Amniotic stem cell (primary cell): ENCODE measurements around the gene IMPDH1.

Source experiments
- DNase-seq: peaks from one replicate; lab custom pipeline; 2025; lab: John Stamatoyannopoulos, UW

Gene IMPDH1

GRCh38 chr7:128387216-128388144 is 22.3 kb downstream of the IMPDH1 start:
- no peak for DNase-seq

- DNase-seq = no peak
Measured at GRCh38 chr7:128385988-128386925, 23.5 kb downstream of the IMPDH1 start.

- DNase-seq = no peak
Measured at GRCh38 chr7:128384726-128385125, 25.1 kb downstream of the IMPDH1 start.

DNA sequence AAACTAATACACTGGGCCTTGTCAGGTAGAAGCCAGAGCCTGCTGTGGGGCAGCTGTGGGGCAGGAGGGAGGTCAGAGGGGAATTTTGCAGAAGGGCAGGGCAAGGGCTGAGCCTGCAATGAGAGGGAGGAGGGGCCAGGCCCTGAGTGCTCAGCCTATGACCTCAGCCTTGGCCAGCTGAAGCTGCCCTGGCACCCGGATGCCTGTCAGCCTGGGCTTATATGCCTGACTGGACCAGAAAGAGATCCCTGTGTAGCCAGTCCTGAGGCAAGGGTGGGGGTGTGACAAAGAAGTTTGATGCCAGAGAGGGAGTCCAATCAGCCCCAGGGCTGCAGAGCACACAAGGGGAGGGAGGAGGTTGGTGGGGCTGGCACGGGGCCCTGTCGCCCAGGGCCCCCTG is 26.0 kb downstream of the IMPDH1 start:
- DNase-seq = no peak

DNA sequence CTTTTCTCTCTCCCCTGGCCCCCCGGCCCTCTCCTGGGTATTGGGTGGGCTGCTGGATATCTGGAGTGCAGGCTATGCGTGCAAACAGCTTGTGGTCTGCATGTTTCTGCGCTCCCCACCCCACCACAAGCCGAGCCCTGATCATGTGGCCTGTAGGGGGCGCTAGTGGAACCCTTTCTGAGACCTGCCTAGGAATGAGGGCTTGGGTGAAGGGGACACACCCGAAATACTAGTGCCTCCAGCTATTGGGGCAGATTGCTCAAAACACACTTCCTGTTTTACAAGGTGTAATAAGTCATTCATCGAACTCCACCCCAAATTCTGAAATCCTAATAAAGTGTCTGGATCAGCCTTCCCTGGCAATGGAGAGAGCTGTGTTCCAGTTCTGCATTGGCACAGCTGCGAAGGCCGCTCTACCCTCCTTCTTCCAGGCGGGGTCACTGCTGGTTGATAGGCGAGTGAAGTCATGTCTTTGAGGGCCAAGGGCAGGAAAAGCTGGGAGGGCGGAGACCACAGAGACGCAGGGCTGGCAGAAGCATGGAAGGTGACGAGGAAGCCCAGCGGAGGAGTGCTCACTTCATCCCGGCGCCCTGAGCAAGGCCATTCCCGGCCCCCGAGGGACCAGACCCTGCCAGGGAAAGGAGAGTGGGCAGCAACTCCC is 28.5 kb downstream of the IMPDH1 start:
- DNase-seq = no peak

DNA sequence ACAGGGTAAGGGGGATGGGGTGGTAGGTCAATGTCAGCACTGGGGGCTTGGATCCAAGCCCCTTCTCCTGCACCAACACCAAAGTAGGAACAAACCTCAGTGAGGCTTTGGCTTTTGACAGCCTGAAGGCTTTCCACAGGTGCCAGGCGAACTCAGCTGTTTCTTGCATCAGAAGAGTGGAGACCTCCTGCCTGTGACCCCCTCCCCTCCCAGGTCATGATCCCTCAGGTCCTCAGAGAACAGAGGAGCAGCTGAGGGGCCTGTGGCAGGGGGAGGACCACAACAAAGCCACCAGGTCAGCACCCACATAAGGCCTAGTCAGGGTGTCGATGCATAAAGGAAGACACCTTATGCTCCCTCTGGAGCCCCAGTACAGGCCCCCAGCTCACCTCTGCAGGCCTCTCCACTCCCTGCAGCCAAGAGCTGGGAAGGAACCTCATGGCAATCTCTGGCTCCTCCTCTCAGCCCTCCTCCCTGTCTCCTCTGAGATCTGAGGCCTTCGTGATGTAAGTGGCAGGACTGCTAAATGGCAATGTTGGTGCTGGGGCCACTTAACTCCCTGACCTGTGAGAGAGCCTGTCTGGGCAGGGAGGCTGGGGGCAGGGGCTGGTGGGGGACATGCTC is 29.2 kb downstream of the IMPDH1 start:
- DNase-seq = no peak

DNA sequence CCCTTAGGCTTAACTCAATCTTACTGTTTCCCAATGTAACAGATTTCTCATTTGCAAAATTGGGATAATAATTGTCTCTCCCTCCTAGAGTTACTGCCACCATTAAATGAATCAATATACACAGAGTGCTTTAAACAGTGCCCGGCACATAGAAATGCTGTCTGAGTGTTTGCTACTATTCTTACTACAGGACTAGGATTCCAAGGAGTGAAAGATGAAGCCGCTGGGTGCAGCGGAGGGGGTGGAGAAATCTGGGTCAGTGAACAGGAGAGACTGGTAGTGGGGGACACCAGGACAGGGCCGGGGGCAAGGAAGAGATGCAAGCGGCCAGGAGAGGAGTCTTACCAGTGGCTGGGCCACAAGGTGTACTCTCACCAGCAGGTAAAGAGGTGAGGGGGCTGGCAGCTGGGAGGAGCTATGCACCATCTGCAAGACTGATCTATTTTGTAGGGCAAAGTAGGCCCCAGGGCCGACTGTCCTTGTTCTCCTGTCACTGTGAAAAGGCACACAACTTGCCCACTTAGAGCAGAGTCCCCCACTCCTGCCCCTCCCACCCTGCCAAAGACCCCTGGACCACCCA is 29.8 kb downstream of the IMPDH1 start:
- no peak for DNase-seq

DNA sequence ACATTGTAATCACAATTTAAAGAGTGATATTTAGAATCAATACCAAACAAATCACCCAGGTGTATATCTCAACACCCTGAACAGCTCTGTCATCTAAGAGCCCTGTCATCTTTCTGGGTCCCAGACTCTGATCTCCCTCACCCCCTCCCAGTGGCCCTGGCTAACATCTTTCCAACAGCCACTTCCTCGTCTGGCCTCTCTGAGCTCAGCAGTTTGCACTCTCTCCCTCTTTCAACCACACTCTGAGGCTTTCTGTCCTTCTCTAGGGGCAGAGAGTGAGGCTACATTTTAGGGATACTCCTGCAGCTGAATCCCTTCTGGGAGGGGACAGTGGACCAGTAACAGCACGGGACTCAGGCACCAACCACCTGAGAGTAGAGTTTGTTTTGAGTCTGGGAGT is 31.1 kb downstream of the IMPDH1 start:
- DNase-seq = no peak

GRCh38 chr7:128376077-128376476 is 33.7 kb downstream of the IMPDH1 start:
- DNase-seq = no peak

GRCh38 chr7:128374041-128374440 is 35.7 kb downstream of the IMPDH1 start:
- no peak for DNase-seq

DNA sequence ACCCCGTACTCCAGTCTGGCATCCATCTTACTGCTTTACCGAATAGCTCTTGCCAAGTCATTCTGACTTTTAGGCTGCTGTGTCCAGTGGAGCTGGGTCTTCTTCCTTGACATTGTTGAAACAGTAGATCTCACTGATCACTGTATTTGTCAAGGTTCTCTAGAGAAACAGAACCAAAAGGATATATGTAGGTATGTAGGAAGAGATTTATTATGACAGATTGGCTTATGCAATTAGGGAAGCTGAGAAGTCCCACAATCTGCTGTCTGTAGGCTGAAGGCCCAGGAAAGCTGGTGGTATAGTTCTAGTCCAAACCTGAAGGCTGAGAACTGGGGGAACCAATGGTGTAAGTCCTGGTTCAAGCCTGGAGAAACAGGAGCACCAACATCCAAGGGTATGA is 36.2 kb downstream of the IMPDH1 start:
- no peak for DNase-seq

- DNase-seq = no peak
Measured at GRCh38 chr7:128370491-128370890, 39.3 kb downstream of the IMPDH1 start.

DNA sequence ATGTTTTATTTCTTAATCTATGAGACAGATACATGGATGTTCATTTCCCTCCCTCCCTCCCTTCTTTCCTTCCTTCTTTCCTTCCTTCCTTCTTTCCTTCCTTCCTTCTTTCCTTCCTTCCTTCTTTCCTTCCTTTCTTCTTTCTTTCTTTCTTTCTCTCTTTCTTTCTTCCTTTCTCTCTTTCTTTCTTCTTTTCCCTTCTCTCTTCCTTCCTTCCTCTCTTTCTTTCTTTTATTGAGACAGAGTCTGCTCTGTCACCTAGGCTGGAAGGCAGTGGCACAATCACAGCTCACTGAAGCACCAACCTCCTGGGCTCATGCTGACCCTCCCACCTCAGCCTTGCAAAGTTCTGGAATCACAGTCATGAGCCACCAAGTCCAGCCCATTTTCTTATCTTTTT is 42.8 kb downstream of the IMPDH1 start:
- DNase-seq = no peak

- no peak for DNase-seq
Measured at GRCh38 chr7:128366300-128366699, 43.5 kb downstream of the IMPDH1 start.

- no peak for DNase-seq
Measured at GRCh38 chr7:128365432-128365831, 44.4 kb downstream of the IMPDH1 start.

- DNase-seq = no peak
Measured at GRCh38 chr7:128364166-128364870, 45.5 kb downstream of the IMPDH1 start.

- no peak for DNase-seq
Measured at GRCh38 chr7:128363261-128363721, 46.5 kb downstream of the IMPDH1 start.

- no peak for DNase-seq
Measured at GRCh38 chr7:128362670-128363069, 47.1 kb downstream of the IMPDH1 start.

GRCh38 chr7:128361411-128362379 is 48.1 kb downstream of the IMPDH1 start, which contains the start of gene PRRT4:
Gene PRRT4 (minus strand): TSS chr7:128361690.
- DNase-seq = no peak

DNA sequence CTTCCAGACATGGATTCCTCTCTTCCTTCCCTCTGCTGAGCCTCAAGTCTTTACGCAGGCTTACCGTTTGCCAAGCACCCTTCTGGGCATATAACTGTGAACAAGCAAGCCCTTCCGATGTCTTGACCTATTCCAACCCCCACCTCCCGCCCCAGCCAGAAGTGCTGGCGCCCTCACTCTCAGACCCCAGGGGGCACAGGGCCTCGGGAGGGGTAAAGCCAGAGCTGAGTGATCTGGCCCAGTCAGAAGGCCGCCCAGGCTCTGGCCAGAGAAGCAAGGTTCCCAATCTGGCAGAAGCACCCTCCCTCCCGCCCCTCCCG is 49.5 kb downstream of the IMPDH1 start:
- no peak for DNase-seq
